Measurements from ENCODE around the gene SH3GLB2.
A peak's percentile ranks its signal among the peaks of the same experiment; 100 is the strongest.

SH3GLB2 gene

GRCh38 chr9:129028192-129028966, at the start of gene SH3GLB2:
TSS of gene SH3GLB2 (minus strand) at chr9:129028331. CDS start at chr9:129028154, 177 bp downstream.
- DNase-seq (ENCODE audit: low read depth) = peak; percentile 85

DNA sequence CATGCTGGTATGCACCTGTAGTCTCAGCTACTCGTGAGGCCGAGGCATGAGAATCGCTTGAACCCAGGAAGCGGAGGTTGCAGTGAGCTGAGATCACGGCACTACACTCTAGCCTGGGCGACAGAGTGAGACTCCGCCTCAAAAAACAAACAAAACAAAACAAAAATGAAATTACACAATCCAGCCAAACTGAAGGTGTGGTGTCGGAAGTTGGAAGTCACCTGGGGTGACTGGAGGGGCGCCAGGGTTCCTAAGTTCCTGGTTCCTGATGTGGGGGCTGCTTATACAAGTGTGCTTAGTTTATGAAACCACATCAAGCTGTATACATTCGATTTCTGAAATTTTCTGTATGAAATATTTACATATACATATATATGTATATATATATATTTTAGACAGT, 49.1 kb upstream of the SH3GLB2 start:
- DNase-seq (ENCODE audit: low read depth) = no peak

DNA sequence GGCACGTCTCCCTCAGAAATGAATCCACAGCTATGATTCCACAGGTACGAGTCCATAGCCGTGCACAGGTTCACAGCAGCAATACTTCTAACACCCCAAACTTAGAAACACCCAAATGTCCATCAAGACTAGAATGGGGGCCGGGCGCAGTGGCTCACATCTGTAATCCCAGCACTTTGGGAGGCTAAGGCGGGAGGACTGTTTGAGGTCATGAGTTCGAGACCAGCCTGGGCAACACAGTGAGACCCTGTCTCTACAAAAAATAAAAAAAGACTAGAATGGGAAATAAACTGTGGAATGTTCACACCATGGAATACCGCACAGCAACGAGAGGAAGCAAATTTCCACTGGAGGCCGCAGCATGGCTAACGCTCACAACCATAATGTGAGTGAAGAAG, 48.5 kb upstream of the SH3GLB2 start:
- DNase-seq (ENCODE audit: low read depth) = no peak

- DNase-seq (ENCODE audit: low read depth) = no peak
These were observed 48.0 kb upstream of the SH3GLB2 start for GRCh38 chr9:129075996-129076639.

DNA sequence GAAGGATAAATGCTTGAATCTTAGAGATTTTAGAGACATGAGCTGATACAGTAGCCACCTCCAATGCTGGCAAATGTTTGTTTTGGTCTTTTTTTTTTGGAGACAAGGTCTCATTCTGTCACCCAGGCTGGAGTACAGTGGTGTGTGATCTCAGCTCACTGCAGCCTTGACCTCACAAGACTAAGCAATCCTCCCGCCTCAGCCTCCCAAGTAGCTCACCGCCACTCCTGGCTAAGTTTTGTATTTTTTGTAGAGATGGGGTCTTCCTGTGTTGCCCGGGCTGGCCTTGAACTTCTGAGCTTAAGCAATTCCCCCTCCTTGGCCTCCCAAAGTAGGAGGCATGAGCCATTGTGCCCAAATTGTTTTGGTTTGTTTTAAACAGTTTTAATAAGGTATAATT, 46.0 kb upstream of the SH3GLB2 start:
- no peak for DNase-seq (ENCODE audit: low read depth)

DNA sequence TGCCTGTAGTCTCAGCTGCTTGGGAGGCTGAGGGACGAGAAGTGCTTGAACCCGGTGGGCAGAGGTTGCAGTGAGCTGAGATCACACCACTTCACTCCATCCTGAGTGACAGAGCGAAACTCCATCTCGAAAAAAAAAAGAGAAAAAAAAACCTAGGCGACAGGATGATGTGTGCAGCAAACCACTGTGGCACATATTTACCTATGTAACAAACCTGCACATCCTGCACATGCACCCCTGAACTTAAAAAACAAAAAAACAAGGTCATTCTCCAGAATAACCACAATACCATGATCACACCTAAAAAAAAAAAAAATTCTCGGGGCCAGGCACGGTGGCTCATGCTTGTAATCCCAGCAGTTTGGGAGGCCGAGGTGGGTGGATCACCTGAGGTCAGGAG, 45.3 kb upstream of the SH3GLB2 start:
- no peak for DNase-seq (ENCODE audit: low read depth)

DNA sequence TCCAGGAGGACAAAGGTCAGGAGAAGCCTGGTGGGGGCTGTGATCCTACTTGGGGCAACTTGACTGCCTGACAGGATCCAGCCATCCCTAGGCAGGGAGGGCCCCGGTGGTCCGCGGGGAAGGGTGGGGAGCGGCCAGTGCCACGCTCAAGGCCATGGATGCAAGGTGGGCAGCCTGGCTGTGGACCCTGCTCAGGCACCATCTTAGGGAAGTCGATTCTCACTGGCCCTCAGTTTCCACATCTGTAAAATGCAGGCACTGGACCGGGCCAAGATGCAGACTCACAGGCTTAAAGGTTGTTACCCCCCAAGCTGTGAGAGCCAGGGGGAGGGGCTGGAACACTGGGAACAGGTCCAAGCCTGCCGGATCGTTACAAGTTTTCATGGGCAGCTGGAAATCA, 44.0 kb upstream of the SH3GLB2 start:
- DNase-seq (ENCODE audit: low read depth) = no peak

DNA sequence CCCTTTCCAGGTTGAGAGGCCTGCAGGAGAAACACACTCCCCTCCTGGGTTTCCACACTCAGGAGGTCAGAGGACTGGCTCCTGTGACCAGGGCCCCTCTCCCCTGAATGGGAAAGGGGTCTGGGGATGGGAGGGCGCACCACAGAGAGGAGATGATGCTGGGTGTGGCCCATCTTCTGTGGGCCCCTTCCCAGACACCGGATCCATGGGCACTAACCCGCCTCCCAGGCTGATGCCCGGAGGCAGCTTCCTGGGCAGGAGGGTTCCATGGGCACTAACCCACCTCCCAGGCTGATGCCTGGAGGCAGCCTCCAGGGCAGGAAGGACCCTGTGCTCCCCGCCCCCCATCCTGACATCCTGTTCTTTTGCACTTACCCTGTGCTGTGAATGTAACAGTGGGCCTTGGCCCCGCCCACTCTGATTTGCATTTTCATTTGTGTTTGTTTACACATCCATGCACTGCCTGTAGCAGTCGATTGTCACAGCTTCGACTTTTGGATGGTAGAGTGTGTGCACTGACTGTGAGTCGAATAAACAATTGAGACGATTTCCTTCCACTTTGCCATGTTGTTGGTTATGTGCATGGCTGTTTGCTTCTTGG, 43.5 kb upstream of the SH3GLB2 start:
- no peak for DNase-seq (ENCODE audit: low read depth)

- no peak for DNase-seq (ENCODE audit: low read depth)
These were observed 42.8 kb upstream of the SH3GLB2 start for GRCh38 chr9:129070696-129071525.

DNA sequence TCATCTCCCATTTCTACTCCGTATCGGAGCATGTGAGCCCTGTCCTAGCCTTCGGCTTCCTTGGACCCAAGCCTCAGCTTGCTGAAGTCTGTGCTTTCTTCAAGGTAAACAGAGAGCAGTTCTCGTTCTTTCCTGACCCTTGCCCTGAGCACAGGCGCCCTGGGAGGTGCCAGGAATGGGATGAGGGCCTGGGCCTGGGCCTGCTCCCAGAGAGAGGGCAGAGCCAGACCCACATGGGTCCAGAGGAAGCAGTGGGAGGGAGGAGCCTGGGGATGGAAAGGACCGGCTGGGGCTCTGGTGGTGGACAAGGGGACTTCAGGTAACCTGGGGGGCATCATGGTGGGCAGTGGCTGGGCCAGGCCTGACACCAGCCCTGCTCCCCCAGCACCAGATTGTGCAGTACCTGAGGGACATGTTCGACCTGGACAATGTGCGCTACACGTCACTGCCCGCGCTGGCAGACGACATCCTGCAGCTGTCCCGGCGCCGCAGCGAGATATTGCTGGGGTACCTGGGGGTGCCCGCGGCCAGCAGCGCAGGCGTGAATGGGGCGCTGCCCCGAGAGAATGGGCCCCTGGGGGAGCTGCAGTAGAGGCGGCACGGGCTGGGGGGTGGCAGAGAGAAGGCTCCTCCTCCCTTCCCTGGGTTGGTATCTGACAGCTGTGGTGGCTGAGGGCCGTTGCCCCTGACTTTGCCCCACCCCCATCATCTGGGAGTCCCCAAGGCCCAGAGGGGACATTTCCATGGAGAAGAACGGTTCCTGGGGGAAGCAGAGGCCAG, 41.9 kb upstream of the SH3GLB2 start:
- DNase-seq (ENCODE audit: low read depth) = no peak

DNA sequence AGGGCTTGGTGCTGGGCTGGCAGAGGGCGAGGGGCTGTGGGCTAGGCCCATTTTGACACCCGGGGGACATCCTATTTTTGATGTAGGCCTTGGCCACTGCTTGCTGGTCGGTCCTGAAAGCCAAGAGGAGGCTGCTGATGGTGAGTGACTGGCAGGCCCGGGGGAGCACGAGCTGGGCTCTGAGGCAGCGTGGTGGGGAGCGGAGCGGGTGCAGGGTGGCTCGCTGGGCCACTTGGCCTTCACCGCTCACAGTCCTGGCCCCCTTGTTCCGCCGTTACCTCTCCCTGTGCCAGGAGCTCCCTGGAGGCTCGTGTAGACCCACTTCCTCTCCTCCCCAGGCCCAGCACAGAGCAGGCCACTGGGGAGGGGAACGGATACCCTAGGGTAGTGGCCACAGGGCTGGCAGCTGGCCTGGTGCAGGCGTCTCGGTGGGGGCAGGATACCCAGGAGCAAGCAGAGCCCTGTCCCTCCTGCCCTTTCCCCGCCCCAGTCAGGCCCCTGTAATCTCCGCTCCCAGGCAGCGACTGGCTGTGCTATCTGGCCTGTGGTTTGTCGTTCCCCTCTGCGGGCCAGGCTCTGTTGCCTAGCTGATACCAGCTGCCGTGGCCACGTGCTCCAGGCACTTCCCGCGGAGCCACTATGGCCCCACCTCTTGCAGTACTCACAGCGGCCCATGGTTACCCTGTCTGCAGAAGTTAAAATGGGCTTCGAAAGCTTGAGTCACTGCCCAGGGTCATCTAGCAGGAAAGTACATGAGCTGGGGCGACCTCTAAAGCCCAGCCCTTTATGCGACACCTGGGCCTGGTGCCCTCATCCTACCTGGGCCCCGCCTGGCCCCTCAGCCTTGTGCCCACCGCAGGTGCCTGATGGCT, 41.1 kb upstream of the SH3GLB2 start:
- peak; percentile 37 for DNase-seq (ENCODE audit: low read depth)

DNA sequence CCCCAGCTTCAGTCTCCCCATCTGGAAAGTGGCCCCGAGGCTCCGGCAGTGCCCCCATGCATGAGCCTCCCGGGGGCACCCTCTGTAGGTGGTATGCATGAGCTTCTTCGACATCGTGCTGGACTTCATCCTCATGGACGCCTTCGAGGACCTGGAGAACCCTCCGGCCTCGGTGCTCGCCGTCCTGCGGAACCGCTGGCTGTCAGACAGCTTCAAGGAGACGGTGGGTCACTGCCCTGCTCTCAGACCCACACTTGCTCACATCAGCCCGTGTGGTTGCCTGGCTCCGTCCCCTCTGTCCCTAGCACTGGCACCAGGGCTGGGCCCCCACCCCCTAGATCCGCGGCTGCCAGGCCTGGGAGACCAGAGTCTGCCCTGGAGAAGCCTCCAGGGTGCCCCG, 40.0 kb upstream of the SH3GLB2 start:
- no peak for DNase-seq (ENCODE audit: low read depth)

DNA sequence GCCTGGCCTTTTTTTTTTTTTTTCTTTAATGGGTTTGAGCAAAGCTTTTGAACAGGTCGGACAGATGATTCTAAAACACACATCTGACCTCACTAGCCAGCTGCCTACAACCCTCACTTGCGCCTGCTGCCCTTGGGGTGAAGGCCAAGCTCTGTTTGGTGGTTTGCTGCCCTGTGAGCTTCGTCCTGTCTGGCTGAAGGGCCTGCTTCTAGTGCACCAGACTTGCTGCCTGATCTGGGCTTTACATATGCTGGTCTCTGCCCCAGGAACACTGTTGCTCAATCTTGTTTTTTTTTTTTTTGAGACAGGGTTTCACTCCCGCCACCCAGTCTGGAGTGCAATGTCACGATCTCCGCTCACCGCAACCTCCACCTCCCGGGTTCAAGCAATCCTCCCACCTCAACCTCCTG, 36.4 kb upstream of the SH3GLB2 start:
- no peak for DNase-seq (ENCODE audit: low read depth)

GRCh38 chr9:129063061-129063460, 34.9 kb upstream of the SH3GLB2 start:
- DNase-seq (ENCODE audit: low read depth) = no peak

DNA sequence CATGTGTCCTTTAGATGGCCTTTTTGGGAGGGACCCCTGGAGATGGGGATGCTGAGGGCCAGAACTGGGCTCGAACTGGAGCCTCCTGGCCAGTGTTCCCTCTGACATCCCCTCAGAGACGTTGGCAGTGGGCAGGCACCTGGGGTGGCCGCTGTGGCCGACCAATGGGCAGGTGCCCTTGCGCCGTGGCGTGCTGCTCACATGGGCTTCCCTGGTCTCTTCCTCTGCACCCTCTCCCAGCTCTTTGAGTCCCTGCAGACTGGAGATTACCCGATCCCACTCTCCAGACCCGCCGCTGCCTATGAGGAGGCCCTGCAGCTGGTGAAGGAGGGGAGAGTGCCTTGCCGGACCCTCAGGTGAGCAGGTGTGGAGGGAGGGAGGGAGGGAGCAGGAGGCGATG, 32.9 kb upstream of the SH3GLB2 start:
- DNase-seq (ENCODE audit: low read depth) = no peak

DNA sequence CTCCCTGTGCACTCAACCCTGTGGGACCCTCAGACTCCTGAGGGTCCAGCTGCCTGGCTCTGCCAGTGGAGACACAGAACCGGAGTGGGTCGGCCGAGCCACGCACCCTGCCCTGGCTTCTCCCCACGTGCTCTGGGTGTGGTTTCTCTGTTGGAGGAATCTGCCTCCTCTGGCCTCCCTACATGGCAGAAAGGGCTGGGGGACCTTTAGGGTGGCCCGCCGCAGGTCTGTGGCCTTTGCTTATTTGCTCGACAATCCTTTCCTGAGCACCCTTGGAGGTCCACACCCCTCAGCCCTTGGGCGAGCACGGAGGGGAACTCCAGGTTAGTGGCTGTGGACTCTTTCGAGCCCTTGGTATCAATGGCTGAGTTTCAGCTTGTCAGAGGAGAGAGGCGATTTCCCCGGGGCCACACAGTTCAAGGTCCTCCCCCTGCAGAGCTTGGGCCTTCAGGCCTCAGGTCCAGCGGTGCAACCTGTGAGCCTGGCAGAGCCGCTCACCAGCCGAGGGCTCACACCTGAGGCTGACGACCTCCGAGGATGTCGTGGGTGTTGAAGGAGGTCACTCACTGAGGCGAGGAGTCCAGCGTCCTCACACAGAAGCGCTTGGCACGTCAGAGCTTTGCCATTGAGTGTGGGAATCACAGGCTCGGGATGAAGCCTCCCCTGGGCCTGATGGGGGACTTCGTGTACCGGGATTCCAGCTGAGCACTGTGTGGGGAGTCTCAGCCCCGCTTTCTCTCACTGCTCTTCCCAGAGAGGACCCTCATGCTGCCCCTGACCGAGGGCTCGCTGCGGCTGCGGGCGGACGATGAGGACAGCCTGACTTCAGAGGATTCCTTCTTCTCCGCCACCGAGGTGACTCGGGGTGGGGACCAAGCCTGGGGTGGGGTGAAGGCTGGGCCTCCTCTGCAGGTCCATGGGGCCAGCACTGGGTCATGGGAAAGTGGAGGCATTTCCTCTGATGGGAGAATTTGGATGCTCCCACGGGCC, 32.0 kb upstream of the SH3GLB2 start:
- no peak for DNase-seq (ENCODE audit: low read depth)

- DNase-seq (ENCODE audit: low read depth) = no peak
These were observed 31.0 kb upstream of the SH3GLB2 start for GRCh38 chr9:129058965-129059795.

GRCh38 chr9:129054163-129054851, 26.2 kb upstream of the SH3GLB2 start:
- DNase-seq (ENCODE audit: low read depth) = no peak

Measured in stimulated activated CD8-positive, alpha-beta memory T cell treated with anti-CD3 and anti-CD28 coated beads, Interleukin-4, amount 100 ng/mL, for 24 hours (primary cell).